Activated CD8-positive, alpha-beta T cell treated with anti-CD3 and anti-CD28 coated beads for 36 hours (primary cell): Measurements from ENCODE around the gene UBASH3A. TPM values are rescaled to one million over a fixed set of nuclear protein-coding genes. Genes with fewer than 3 reads are reported as not detected.
A peak's percentile ranks its signal among the peaks of the same experiment; 100 is the strongest.

Source experiments
- ATAC-seq: fragments of 200-7000 bp; cut with Tn5 transposase; one replicate; pipeline ENCODE4 v1.10.0; 2021; ENCODE audit warnings: mild to moderate bottlenecking, moderate library complexity
- CTCF ChIA-PET: fragments of 350-600 bp; sonication (Branson Sonifier 250); formaldehyde crosslinking; loops from one replicate; lab custom pipeline; 2021; ENCODE audit warnings: antibody characterized with exemption; lab: Charles Lee
- POLR2A ChIA-PET: fragments of 350-600 bp; sonication (Branson Sonifier 250); formaldehyde crosslinking; loops from one replicate; lab custom pipeline; 2021; ENCODE audit warnings: antibody characterized with exemption; lab: Charles Lee
- DNase-seq: peaks from one replicate; pipeline ENCODE4 v3.0.0-alpha.2; 2020
- H3K27ac Mint-ChIP-seq: one replicate; pipeline ENCODE4 v1.8.0; 2021; ENCODE audit warnings: mild to moderate bottlenecking, mixed read lengths
- H3K27me3 Mint-ChIP-seq: one replicate; pipeline ENCODE4 v1.8.0; 2021; ENCODE audit warnings: mixed read lengths
- H3K36me3 Mint-ChIP-seq: one replicate; pipeline ENCODE4 v1.8.0; 2021; ENCODE audit warnings: low read depth, mixed read lengths
- H3K4me1 Mint-ChIP-seq: one replicate; pipeline ENCODE4 v1.8.0; 2021; ENCODE audit warnings: low read depth, mixed read lengths
- H3K4me3 Mint-ChIP-seq: one replicate; pipeline ENCODE4 v1.8.0; 2021; ENCODE audit warnings: mild to moderate bottlenecking, moderate library complexity, mixed read lengths
- H3K9me3 Mint-ChIP-seq: one replicate; pipeline ENCODE4 v1.8.0; 2021; ENCODE audit warnings: mixed read lengths
- intact Hi-C: fragments of 100-400 bp; cut with micrococcal nuclease; formaldehyde crosslinking; loops from one replicate; pipeline ENCODE4 v1.10.0; 2022
- total RNA-seq, 2 experiments: library from RNA; stranded (reverse); gene quantifications; one replicate each; pipeline ENCODE4 v1.2.3, GENCODE V29; 2021
- TF ChIP-seq, protein P1 (sequence below): fragments of 200-600 bp; IDR thresholded peaks from one replicate; pipeline ENCODE4 v1.8.0; 2022; ENCODE audit warnings: antibody characterized with exemption, mild to moderate bottlenecking

The UBASH3A gene
- total RNA-seq, 2 experiments from 2014 or later: 48.7 to 52.9 TPM

DNA sequence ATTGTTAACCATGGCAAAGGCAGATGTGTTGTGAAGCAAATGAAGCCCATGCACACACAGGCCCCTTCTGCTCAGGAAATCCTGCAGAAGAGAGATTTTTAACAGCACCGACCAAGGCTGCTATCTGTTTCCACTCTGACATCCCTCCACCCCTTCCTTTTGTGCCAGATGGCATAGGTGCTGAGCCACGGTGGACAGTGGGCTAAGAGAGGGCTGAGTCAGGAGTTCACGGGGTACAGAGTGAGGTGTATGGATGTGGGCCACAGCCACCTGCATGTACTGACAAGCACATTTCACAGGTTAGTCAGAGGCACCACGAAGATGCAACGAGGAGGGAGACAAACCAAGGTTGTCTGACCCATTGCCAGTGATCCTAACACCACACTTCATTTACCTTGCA lies 82.8 kb downstream of the UBASH3A start:
- Mint-ChIP-seq H3K4me3 (no peak overlapping the region), H3K27ac (no peak overlapping the region), H3K27me3 (peaks cover 6% of the 10 kb centered on the region), H3K4me1 (no peaks in the 10 kb centered on the region), H3K36me3 (no peaks in the 10 kb centered on the region), H3K9me3 (no peaks in the 10 kb centered on the region)
- DNase-seq (no peak), ATAC-seq (peak; percentile 51)
- intact Hi-C loops: no loop called here
- TF ChIP-seq, protein P1, sequence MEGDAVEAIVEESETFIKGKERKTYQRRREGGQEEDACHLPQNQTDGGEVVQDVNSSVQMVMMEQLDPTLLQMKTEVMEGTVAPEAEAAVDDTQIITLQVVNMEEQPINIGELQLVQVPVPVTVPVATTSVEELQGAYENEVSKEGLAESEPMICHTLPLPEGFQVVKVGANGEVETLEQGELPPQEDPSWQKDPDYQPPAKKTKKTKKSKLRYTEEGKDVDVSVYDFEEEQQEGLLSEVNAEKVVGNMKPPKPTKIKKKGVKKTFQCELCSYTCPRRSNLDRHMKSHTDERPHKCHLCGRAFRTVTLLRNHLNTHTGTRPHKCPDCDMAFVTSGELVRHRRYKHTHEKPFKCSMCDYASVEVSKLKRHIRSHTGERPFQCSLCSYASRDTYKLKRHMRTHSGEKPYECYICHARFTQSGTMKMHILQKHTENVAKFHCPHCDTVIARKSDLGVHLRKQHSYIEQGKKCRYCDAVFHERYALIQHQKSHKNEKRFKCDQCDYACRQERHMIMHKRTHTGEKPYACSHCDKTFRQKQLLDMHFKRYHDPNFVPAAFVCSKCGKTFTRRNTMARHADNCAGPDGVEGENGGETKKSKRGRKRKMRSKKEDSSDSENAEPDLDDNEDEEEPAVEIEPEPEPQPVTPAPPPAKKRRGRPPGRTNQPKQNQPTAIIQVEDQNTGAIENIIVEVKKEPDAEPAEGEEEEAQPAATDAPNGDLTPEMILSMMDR: no peak
- ChIA-PET POLR2A (no interaction called here), CTCF (interaction anchor here (1.2 kb wide), 1 partner anchor 19 kb away, joined by 4 read pairs; no protein-coding TSS in a partner anchor)

- TF ChIP-seq, protein P1: no peak
- Mint-ChIP-seq H3K36me3 (no peaks in the 10 kb centered on the region), H3K4me1 (no peaks in the 10 kb centered on the region), H3K9me3 (no peaks in the 10 kb centered on the region), H3K27ac (no peak overlapping the region), H3K4me3 (no peak overlapping the region), H3K27me3 (peaks cover 6% of the 10 kb centered on the region)
- DNase-seq (no peak), ATAC-seq (no peak)
- intact Hi-C loops: no loop called here
- ChIA-PET CTCF (no interaction called here), POLR2A (interaction anchor here (0.7 kb wide), 1 partner anchor 77 kb away, joined by 3 read pairs; no protein-coding TSS in a partner anchor)
These were observed 85.4 kb downstream of the UBASH3A start for GRCh38 chr21:42489006-42489563.

DNA sequence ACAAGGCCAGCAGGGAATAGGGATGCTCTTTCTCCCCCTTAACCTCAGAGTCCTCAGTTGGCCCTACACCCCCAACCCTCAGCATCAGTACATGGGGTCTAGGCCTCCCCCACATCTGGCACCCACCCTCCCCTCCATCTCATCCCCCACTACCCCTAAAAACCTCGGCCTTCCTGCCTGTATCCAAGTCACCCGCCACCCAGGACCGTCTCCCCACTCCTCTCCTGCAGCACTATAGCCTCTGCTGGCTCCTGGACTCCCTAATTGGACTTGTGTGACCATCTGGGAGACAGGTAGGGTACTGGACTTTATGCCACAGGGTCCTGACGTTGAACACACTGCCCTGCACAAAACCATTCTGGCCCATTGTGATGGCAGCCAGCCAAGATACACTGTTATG lies 86.3 kb downstream of the UBASH3A start:
- H3K4me1 Mint-ChIP-seq: no peaks in the 10 kb centered on the region
- ATAC-seq (no peak), DNase-seq (no peak)
- H3K36me3 Mint-ChIP-seq: no peaks in the 10 kb centered on the region
- ChIA-PET POLR2A (no interaction called here), CTCF (interaction anchor here (1.1 kb wide), 1 partner anchor 153 kb away, joined by 5 read pairs; no protein-coding TSS in a partner anchor)
- no peaks in the 10 kb centered on the region for H3K9me3 Mint-ChIP-seq
- H3K27me3 Mint-ChIP-seq: peaks cover 6% of the 10 kb centered on the region
- TF ChIP-seq, protein P1: no peak
- intact Hi-C loops: no loop called here
- no peak overlapping the region for H3K4me3 Mint-ChIP-seq
- H3K27ac Mint-ChIP-seq: no peak overlapping the region

- TF ChIP-seq, protein P1: no peak
- peaks cover 3% of the 10 kb centered on the region for H3K4me1 Mint-ChIP-seq
- ATAC-seq (no peak), DNase-seq (no peak)
- no peak overlapping the region for H3K27ac Mint-ChIP-seq
- no peak overlapping the region for H3K4me3 Mint-ChIP-seq
- intact Hi-C loops: no loop called here
- no peaks in the 10 kb centered on the region for H3K36me3 Mint-ChIP-seq
- H3K9me3 Mint-ChIP-seq: no peaks in the 10 kb centered on the region
- POLR2A ChIA-PET: interaction anchor here (1.5 kb wide), 1 partner anchor 32 kb away, joined by 3 read pairs; no protein-coding TSS in a partner anchor
- H3K27me3 Mint-ChIP-seq: peaks cover 6% of the 10 kb centered on the region
- CTCF ChIA-PET: interaction anchor here (1.1 kb wide), 1 partner anchor 154 kb away, joined by 5 read pairs; no protein-coding TSS in a partner anchor
These were observed 87.0 kb downstream of the UBASH3A start for GRCh38 chr21:42490720-42491119.

DNA sequence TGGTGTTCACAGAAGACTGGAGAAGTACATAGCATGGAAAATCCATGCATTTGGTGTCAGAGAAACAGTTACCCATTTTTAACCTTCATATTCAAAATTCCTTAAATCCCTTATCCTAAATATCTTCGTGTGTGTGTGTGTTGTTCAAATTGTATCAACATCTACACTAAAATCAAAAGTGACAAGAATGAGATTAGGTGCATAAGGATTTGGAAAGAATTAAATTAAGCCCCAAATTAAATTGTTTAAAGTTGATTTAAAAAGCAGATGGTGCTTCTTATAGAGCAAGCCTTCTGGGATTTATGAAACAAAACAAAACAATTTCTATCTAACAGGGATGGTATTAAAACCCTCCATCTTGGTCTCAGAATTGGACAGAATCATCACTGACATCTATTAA lies 87.6 kb downstream of the UBASH3A start:
- intact Hi-C loops: no loop called here
- DNase-seq (no peak), ATAC-seq (no peak)
- TF ChIP-seq, protein P1: no peak
- Mint-ChIP-seq H3K4me1 (peaks cover 7% of the 10 kb centered on the region), H3K36me3 (no peaks in the 10 kb centered on the region), H3K27me3 (peaks cover 6% of the 10 kb centered on the region), H3K9me3 (no peaks in the 10 kb centered on the region), H3K27ac (no peak overlapping the region), H3K4me3 (no peak overlapping the region)
- ChIA-PET POLR2A (interaction anchor here (1.5 kb wide), 1 partner anchor 32 kb away, joined by 3 read pairs; no protein-coding TSS in a partner anchor), CTCF (no interaction called here)
